MM.1S (cell line): ENCODE measurements around the gene RTL5.
A peak's percentile ranks its signal among the peaks of the same experiment; 100 is the strongest.

Experiments
- DNase-seq: peaks from one replicate; pipeline ENCODE4 v3.0.0-alpha.2; 2015
- H2AFZ ChIP-seq: fragments of 300-600 bp; sonication (generic); 2 replicates; pipeline ENCODE4 v1.6.0; 2016; ENCODE audit warnings: antibody characterized with exemption, low read length
- H3F3A ChIP-seq: fragments of 300-600 bp; sonication (generic); 2 replicates; pipeline ENCODE4 v1.6.1; 2016; ENCODE audit warnings: mild to moderate bottlenecking, antibody characterized with exemption, low read length, moderate library complexity, mixed read lengths; ENCODE audit not compliant: insufficient read depth
- H3K27ac ChIP-seq: fragments of 300-600 bp; sonication (generic); 2 replicates; pipeline ENCODE4 v1.5.1; 2016; ENCODE audit warnings: mild to moderate bottlenecking, low read length
- H3K27me3 ChIP-seq: fragments of 300-600 bp; sonication (generic); replicated peaks from 2 replicates; pipeline ENCODE4 v1.6.0; 2016; ENCODE audit warnings: low read length; ENCODE audit not compliant: insufficient read depth
- H3K36me3 ChIP-seq: fragments of 300-600 bp; sonication (generic); replicated peaks from 2 replicates; pipeline ENCODE4 v1.6.1; 2016; ENCODE audit warnings: mild to moderate bottlenecking, low read length, mixed read lengths; ENCODE audit not compliant: insufficient read depth
- H3K4me1 ChIP-seq: fragments of 300-600 bp; sonication (generic); 2 replicates; pipeline ENCODE4 v1.6.1; 2016; ENCODE audit warnings: low read length, mixed read lengths
- H3K4me2 ChIP-seq: fragments of 300-600 bp; sonication (generic); 2 replicates; pipeline ENCODE4 v1.6.0; 2016; ENCODE audit warnings: low read depth, low read length
- H3K4me3 ChIP-seq: fragments of 300-600 bp; sonication (generic); 2 replicates; pipeline ENCODE4 v1.5.1; 2016; ENCODE audit warnings: low read length, mixed read lengths
- H3K79me2 ChIP-seq: fragments of 300-600 bp; sonication (generic); 2 replicates; pipeline ENCODE4 v1.6.1; 2016; ENCODE audit warnings: mixed run types, low read length, mixed read lengths
- H3K9ac ChIP-seq: fragments of 300-600 bp; sonication (generic); 2 replicates; pipeline ENCODE4 v1.6.1; 2016; ENCODE audit warnings: low read length, mixed read lengths
- H3K9me2 ChIP-seq: fragments of 300-600 bp; sonication (generic); replicated peaks from 2 replicates; pipeline ENCODE4 v1.6.1; 2016; ENCODE audit warnings: mild to moderate bottlenecking, low read length, mixed read lengths; ENCODE audit not compliant: insufficient read depth
- H3K9me3 ChIP-seq: fragments of 300-600 bp; sonication (generic); replicated peaks from 2 replicates; pipeline ENCODE4 v1.6.1; 2016; ENCODE audit warnings: mild to moderate bottlenecking, low read length, mixed read lengths; ENCODE audit not compliant: insufficient read depth
- H4K20me1 ChIP-seq: fragments of 300-600 bp; sonication (generic); 2 replicates; pipeline ENCODE4 v1.6.1; 2016; ENCODE audit warnings: mild to moderate bottlenecking, low read length, moderate library complexity, mixed read lengths; ENCODE audit not compliant: insufficient read depth
- EZH2 ChIP-seq: fragments of 300-600 bp; sonication (generic); optimal IDR thresholded peaks from 2 replicates; pipeline ENCODE3; 2017; ENCODE audit warnings: low read depth, mild to moderate bottlenecking, antibody characterized with exemption, low read length, mixed read lengths
- EZH2phosphoT487 ChIP-seq: fragments of 300-600 bp; sonication (generic); IDR thresholded peaks from 2 replicates; pipeline ENCODE4 v1.6.1; 2018; ENCODE audit warnings: antibody characterized with exemption, low read length
- TF ChIP-seq, protein P1 (sequence below): fragments of 300-600 bp; sonication (generic); IDR thresholded peaks from 2 replicates; pipeline ENCODE4 v1.5.1; 2016; ENCODE audit warnings: antibody characterized with exemption, low read length, mixed read lengths

Gene RTL5

DNA sequence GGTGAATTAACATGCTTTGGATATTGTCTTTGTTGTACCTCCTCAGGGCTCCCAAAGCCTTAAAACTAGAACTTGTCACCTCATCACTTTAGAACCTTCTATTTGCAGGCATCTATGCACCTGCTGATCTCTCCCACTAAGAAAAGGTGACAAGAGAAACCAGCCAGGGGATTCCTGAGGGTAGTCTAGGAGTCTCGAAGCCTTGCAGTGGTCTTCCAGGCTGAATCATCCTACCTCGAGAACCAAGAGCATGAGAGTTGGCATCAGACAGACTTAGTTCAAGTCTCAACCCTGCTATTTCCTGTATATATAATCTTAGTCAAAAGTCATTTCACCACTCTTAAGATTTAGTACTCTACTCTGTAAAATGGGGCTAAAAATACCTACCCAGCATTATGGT lies 29.6 kb downstream of the RTL5 start:
- Histone ChIP-seq H3F3A (no peaks in the 10 kb centered on the region), H3K27me3 (no peaks in the 10 kb centered on the region), H3K79me2 (no peaks in the 10 kb centered on the region), H3K4me1 (peaks cover 25% of the 10 kb centered on the region), H3K27ac (no peak overlapping the region), H3K4me2 (no peak overlapping the region), H3K9me3 (no peaks in the 10 kb centered on the region), H3K36me3 (no peaks in the 10 kb centered on the region), H4K20me1 (no peaks in the 10 kb centered on the region), H3K9me2 (no peaks in the 10 kb centered on the region), H3K9ac (no peak overlapping the region), H3K4me3 (no peak overlapping the region), H2AFZ (no peak overlapping the region)
- TF ChIP-seq, protein P1, sequence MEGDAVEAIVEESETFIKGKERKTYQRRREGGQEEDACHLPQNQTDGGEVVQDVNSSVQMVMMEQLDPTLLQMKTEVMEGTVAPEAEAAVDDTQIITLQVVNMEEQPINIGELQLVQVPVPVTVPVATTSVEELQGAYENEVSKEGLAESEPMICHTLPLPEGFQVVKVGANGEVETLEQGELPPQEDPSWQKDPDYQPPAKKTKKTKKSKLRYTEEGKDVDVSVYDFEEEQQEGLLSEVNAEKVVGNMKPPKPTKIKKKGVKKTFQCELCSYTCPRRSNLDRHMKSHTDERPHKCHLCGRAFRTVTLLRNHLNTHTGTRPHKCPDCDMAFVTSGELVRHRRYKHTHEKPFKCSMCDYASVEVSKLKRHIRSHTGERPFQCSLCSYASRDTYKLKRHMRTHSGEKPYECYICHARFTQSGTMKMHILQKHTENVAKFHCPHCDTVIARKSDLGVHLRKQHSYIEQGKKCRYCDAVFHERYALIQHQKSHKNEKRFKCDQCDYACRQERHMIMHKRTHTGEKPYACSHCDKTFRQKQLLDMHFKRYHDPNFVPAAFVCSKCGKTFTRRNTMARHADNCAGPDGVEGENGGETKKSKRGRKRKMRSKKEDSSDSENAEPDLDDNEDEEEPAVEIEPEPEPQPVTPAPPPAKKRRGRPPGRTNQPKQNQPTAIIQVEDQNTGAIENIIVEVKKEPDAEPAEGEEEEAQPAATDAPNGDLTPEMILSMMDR: no peak
- no peak for DNase-seq

DNA sequence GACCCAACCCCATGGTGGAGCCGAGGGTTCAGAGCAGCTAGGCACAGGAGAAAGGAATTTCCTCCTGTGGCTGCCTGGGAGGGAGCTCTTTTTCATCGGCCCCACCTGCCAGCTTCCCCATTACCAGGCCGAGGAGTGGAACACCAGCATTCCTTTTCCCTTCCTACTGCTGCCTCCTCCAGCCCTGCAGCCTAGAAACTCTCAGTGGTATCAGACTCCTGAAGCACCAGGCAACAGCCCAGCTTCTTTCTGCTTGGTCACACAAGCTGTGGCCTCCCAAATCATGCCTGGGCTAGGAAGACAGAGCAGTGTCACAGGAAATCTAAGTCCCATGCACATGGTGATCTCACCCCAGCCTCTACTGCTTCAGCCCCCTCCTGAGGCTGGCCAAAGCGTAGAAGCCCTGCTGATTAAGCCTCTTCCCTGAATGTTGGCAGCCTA lies 30.1 kb downstream of the RTL5 start:
- Histone ChIP-seq H2AFZ (no peak overlapping the region), H4K20me1 (no peaks in the 10 kb centered on the region), H3K4me1 (peaks cover 25% of the 10 kb centered on the region), H3K4me3 (no peak overlapping the region), H3K9ac (no peak overlapping the region), H3K9me2 (no peaks in the 10 kb centered on the region), H3K4me2 (no peak overlapping the region), H3K36me3 (no peaks in the 10 kb centered on the region), H3K79me2 (no peaks in the 10 kb centered on the region), H3F3A (no peaks in the 10 kb centered on the region), H3K27ac (no peak overlapping the region), H3K9me3 (no peaks in the 10 kb centered on the region), H3K27me3 (no peaks in the 10 kb centered on the region)
- TF ChIP-seq EZH2 (no peak), EZH2phosphoT487 (no peak)
- TF ChIP-seq, protein P1: no peak
- no peak for DNase-seq

DNA sequence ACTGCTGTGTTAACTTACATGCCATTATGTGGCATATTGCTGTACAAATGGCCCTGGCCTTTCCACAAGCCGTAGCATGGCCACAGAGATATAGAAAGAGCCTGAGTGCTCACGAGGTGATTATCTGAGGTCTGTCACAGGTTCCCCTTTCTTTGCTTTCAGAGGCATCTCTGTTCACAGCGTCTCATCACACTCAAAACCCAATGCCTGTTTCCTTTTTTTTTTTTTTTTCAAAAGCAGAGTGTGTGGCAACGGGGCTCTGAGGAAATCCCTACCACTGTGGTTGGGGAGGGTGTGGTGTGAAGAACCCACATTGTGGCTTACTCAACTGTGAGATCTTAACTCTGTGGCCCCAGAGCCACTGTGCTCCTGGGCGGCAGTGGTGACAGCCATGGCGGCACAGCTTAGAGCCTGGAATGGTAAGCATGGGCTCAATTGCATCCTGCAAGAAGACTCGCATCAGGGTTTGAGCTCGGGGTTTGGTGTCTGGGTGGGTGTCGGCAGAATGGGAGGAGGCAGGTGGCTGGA lies 30.8 kb downstream of the RTL5 start:
- Histone ChIP-seq H3K27me3 (no peaks in the 10 kb centered on the region), H3K9ac (no peak overlapping the region), H3K4me2 (no peak overlapping the region; the same call in 1 of the 2 replicates), H3K79me2 (no peaks in the 10 kb centered on the region), H3K9me2 (no peaks in the 10 kb centered on the region), H3K4me1 (peaks cover 25% of the 10 kb centered on the region), H3K27ac (peak overlapping the region; percentile 53; the same call in 1 of the 2 replicates), H3K4me3 (no peak overlapping the region), H2AFZ (no peak overlapping the region), H4K20me1 (no peaks in the 10 kb centered on the region), H3K36me3 (no peaks in the 10 kb centered on the region), H3F3A (no peaks in the 10 kb centered on the region), H3K9me3 (no peaks in the 10 kb centered on the region)
- DNase-seq: peak; percentile 58
- TF ChIP-seq, protein P1: no peak
- TF ChIP-seq EZH2 (no peak), EZH2phosphoT487 (no peak)
